Glomerular endothelial cell (primary cell): ENCODE results near the gene FLYWCH2. TPM values are rescaled to one million over a fixed set of nuclear protein-coding genes. Genes with fewer than 3 reads are reported as not detected.
"Not testable (repeated sequence)": the region's sequence is repeated elsewhere in the genome, so short reads cannot be mapped to it uniquely, and the experiment has no call there.

Experiments used
- DNase-seq: peaks from one replicate; pipeline ENCODE4 v3.0.0-alpha.2; 2011; ENCODE audit warnings: low read depth, low spot score; ENCODE audit errors: extremely low read depth
- total RNA-seq: library from RNA; depleted of rRNA; stranded (reverse); fragments of >200 nt; gene quantifications from 2 replicates; pipeline ENCODE4 v1.2.3, GENCODE V29; 2015

FLYWCH2 gene
- total RNA-seq, 1 donor from 2014 or later = 96.0 TPM

GRCh38 chr16:2937170-2937569 lies 54.2 kb downstream of the FLYWCH2 start:
- DNase-seq = no peak

- DNase-seq = no peak
These were observed 55.2 kb downstream of the FLYWCH2 start for GRCh38 chr16:2938206-2938605.

GRCh38 chr16:2939968-2940367 lies 57.0 kb downstream of the FLYWCH2 start:
- DNase-seq = no peak

GRCh38 chr16:2942045-2942444 lies 59.0 kb downstream of the FLYWCH2 start:
- no peak for DNase-seq

- not testable (repeated sequence) for DNase-seq
These were observed 60.7 kb downstream of the FLYWCH2 start for GRCh38 chr16:2943716-2944115.

GRCh38 chr16:2946649-2947048 lies 63.6 kb downstream of the FLYWCH2 start:
- DNase-seq = no peak

Other genes with a start within 250 kb of the FLYWCH2 start
- 40.2 and 66.9 TPM in 2 replicates for gene KCTD5, start 200.7 kb upstream of the FLYWCH2 start, total RNA-seq
- gene PRSS27, start 163.0 kb upstream of the FLYWCH2 start, total RNA-seq = 0.05 and 1.1 TPM in 2 replicates
- gene SRRM2, start 130.6 kb upstream of the FLYWCH2 start, total RNA-seq = 117 and 239 TPM in 2 replicates
- gene ELOB, start 105.9 kb upstream of the FLYWCH2 start, total RNA-seq = 231 and 338 TPM in 2 replicates
- not detected in 2 replicates for gene PRSS33, start 95.7 kb upstream of the FLYWCH2 start, total RNA-seq
- not detected in 2 replicates for gene PRSS41, start 84.7 kb upstream of the FLYWCH2 start, total RNA-seq
- gene PRSS21, start 66.0 kb upstream of the FLYWCH2 start, total RNA-seq = not detected in 2 replicates
- 0.99 TPM in 1 of 2 replicates, not detected in the other for gene ZG16B, start 52.9 kb upstream of the FLYWCH2 start, total RNA-seq
- 0.44 TPM in 1 of 2 replicates, not detected in the other for gene PRSS22, start 25.0 kb upstream of the FLYWCH2 start, total RNA-seq
- 49.2 and 56.5 TPM in 2 replicates for gene FLYWCH1, start 28.7 kb downstream of the FLYWCH2 start, total RNA-seq
- 0.15 TPM in 1 of 2 replicates, not detected in the other for gene KREMEN2, start 81.1 kb downstream of the FLYWCH2 start, total RNA-seq
- 10.7 and 14.9 TPM in 2 replicates for gene PAQR4, start 86.1 kb downstream of the FLYWCH2 start, total RNA-seq
- gene PKMYT1, start 97.2 kb downstream of the FLYWCH2 start, total RNA-seq = 9.0 and 12.9 TPM in 2 replicates
- not detected in 2 replicates for gene CLDN9, start 129.7 kb downstream of the FLYWCH2 start, total RNA-seq
- gene CLDN6, start 135.0 kb downstream of the FLYWCH2 start, total RNA-seq = 0.12 and 12.9 TPM in 2 replicates
- 202 and 204 TPM in 2 replicates for gene TNFRSF12A, start 137.2 kb downstream of the FLYWCH2 start, total RNA-seq
- 24.7 and 32.6 TPM in 2 replicates for gene HCFC1R1, start 140.7 kb downstream of the FLYWCH2 start, total RNA-seq
- gene THOC6, start 140.8 kb downstream of the FLYWCH2 start, total RNA-seq = 20.7 and 28.9 TPM in 2 replicates
- gene BICDL2, start 153.7 kb downstream of the FLYWCH2 start, total RNA-seq = not detected in 2 replicates
- gene MMP25, start 163.3 kb downstream of the FLYWCH2 start, total RNA-seq = 0.05 and 0.35 TPM in 2 replicates
- 960 and 1,559 TPM in 2 replicates for gene IL32, start 182.4 kb downstream of the FLYWCH2 start, total RNA-seq
- not detected in 2 replicates for gene ZSCAN10, start 216.1 kb downstream of the FLYWCH2 start, total RNA-seq
- 19.8 and 26.3 TPM in 2 replicates for gene ZNF205, start 229.4 kb downstream of the FLYWCH2 start, total RNA-seq